ENCODE measurements around the gene ADRA2A.

- TF ChIP-seq CREB5 (CRISPR knock-in tag; IDR thresholded peaks at IDR 0.05; ENCODE audit: low read depth) (no peak), PATZ1 (CRISPR knock-in tag; IDR thresholded peaks at IDR 0.05; ENCODE audit: borderline replicate concordance) (no peak), TCF4 (CRISPR knock-in tag; IDR thresholded peaks at IDR 0.05; ENCODE audit: borderline replicate concordance) (no peak), ZFP3 (CRISPR knock-in tag; IDR thresholded peaks at IDR 0.05) (no peak), BACH2 (CRISPR knock-in tag; IDR thresholded peaks at IDR 0.05; ENCODE audit: borderline replicate concordance) (no peak), GLIS3 (CRISPR knock-in tag; IDR thresholded peaks at IDR 0.05) (no peak), ARNTL (CRISPR knock-in tag; IDR thresholded peaks at IDR 0.05; ENCODE audit: borderline replicate concordance, low read depth) (no peak), ISL1 (CRISPR knock-in tag; IDR thresholded peaks at IDR 0.05) (no peak), ZNF70 (CRISPR knock-in tag; IDR thresholded peaks at IDR 0.05) (no peak), ZFP30 (CRISPR knock-in tag; IDR thresholded peaks at IDR 0.05) (no peak)
These were observed 46.6 kb upstream of the ADRA2A start for GRCh38 chr10:111030042-111030750.
